Endothelial cell of umbilical vein (primary cell): ENCODE results near the gene IGFBP4. TPM values are rescaled to one million over a fixed set of nuclear protein-coding genes. Genes with fewer than 3 reads are reported as not detected.

Experiments
- BruUV-seq: library from RNA; stranded (reverse); fragments of 400-500 nt; replicated peaks from 2 replicates; lab custom pipeline; 2021; lab: Mats Ljungman, UMichigan
- CTCF ChIA-PET: fragments of 300-600, 350-600 bp; sonication (Branson Sonifier 250); formaldehyde crosslinking; loops from one replicate; lab custom pipeline; 2021; ENCODE audit warnings: antibody characterized with exemption, inconsistent platforms; lab: Charles Lee
- POLR2A ChIA-PET: fragments of 300-600, 350-600 bp; sonication (Branson Sonifier 250); formaldehyde crosslinking; loops from one replicate; lab custom pipeline; 2021; ENCODE audit warnings: antibody characterized with exemption, inconsistent platforms; lab: Charles Lee
- DNase-seq: peaks from one replicate; pipeline ENCODE4 v3.0.0-alpha.2; 2011; ENCODE audit warnings: low read depth, low spot score
- FAIRE-seq: peaks from 2 replicates; lab custom pipeline; 2011; peaks lifted over from hg19 to GRCh38; lab: Jason Lieb, UNC
- H2AFZ ChIP-seq: 2 replicates; pipeline ENCODE4 v1.6.0; 2012; ENCODE audit warnings: low read depth, low read length, control low read depth, inconsistent platforms
- H3K27ac ChIP-seq: 2 replicates; pipeline ENCODE4 v1.5.1; 2011; ENCODE audit warnings: low read depth, mild to moderate bottlenecking, control low read depth, low read length, moderate library complexity; ENCODE audit not compliant: insufficient read depth
- H3K27me3 ChIP-seq, 2 experiments: 2 replicates each; pipeline versions ENCODE4 v1.6.0 to v1.6.1; 2011; ENCODE audit warnings: low read length in 2 of 2, mixed read lengths in 1 of 2; ENCODE audit not compliant: control insufficient read depth in 2 of 2, insufficient read depth in 2 of 2
- H3K36me3 ChIP-seq, 2 experiments: 2 replicates in 1 of 2; 3 replicates in 1 of 2; pipeline ENCODE4 v1.5.1; 2011; ENCODE audit warnings: low read length in 2 of 2, mild to moderate bottlenecking in 1 of 2, moderate library complexity in 1 of 2; ENCODE audit not compliant: control insufficient read depth in 2 of 2, insufficient read depth in 2 of 2; ENCODE audit errors: extremely low read depth in 1 of 2
- H3K4me1 ChIP-seq: 3 replicates; pipeline ENCODE4 v1.5.1; 2011; ENCODE audit warnings: mild to moderate bottlenecking, low read length; ENCODE audit not compliant: control insufficient read depth, insufficient read depth; ENCODE audit errors: extremely low read depth
- H3K4me2 ChIP-seq: 2 replicates; pipeline ENCODE4 v1.6.1; 2011; ENCODE audit warnings: low read length, control low read depth, mixed read lengths; ENCODE audit not compliant: insufficient read depth
- H3K4me3 ChIP-seq, 3 experiments: fragments of 200-600 bp in 1 of 3; sonication (generic), shearing (Covaris generic) in 1 of 3; replicated peaks in 1 of 3; 2 replicates each; pipeline ENCODE4 v1.5.1; 2011 to 2016; ENCODE audit warnings: control low read depth in 3 of 3, low read length in 3 of 3, mild to moderate bottlenecking in 2 of 3, inconsistent platforms in 1 of 3, low read depth in 1 of 3, moderate library complexity in 1 of 3; ENCODE audit not compliant: insufficient read depth in 1 of 3
- H3K79me2 ChIP-seq: 2 replicates; pipeline ENCODE4 v1.6.0; 2012; ENCODE audit warnings: low read length, inconsistent platforms; ENCODE audit not compliant: control insufficient read depth, insufficient read depth
- H3K9ac ChIP-seq: replicated peaks from 2 replicates; pipeline ENCODE3; 2011; ENCODE audit warnings: low read length, control low read depth; ENCODE audit not compliant: insufficient read depth; ENCODE audit errors: extremely low read depth
- H3K9me1 ChIP-seq: replicated peaks from 3 replicates; pipeline ENCODE4 v1.6.0; 2011; ENCODE audit warnings: mild to moderate bottlenecking, low read length; ENCODE audit not compliant: control insufficient read depth, insufficient read depth; ENCODE audit errors: extremely low read depth
- H3K9me3 ChIP-seq: replicated peaks from 2 replicates; pipeline ENCODE4 v1.5.1; 2012; ENCODE audit warnings: low read length, inconsistent platforms; ENCODE audit not compliant: control insufficient read depth, insufficient read depth
- H4K20me1 ChIP-seq: replicated peaks from 2 replicates; pipeline ENCODE3; 2011; ENCODE audit warnings: mild to moderate bottlenecking, low read length; ENCODE audit not compliant: control insufficient read depth, insufficient read depth; ENCODE audit errors: extremely low read depth
- CTCF ChIP-seq, 2 donors: IDR thresholded peaks; 1 replicate in 1 of 2; 2 replicates in 1 of 2; pipeline ENCODE4 v1.5.1; 2011; ENCODE audit warnings: low read length in 2 of 2, mild to moderate bottlenecking in 2 of 2, moderate library complexity in 2 of 2, control low read depth in 1 of 2, inconsistent platforms in 1 of 2, low read depth in 1 of 2; ENCODE audit not compliant: insufficient read depth in 1 of 2; ENCODE audit errors: extremely low read depth in 1 of 2
- EZH2 ChIP-seq: IDR thresholded peaks from 2 replicates; pipeline ENCODE4 v1.6.1; 2012; ENCODE audit warnings: borderline replicate concordance, low read depth, mild to moderate bottlenecking, moderate library complexity, low read length, inconsistent platforms; ENCODE audit not compliant: severe bottlenecking
- FOS ChIP-seq: IDR thresholded peaks from 2 replicates; pipeline ENCODE4 v1.6.1; 2011; ENCODE audit warnings: mild to moderate bottlenecking, low read length, moderate library complexity, borderline replicate concordance; ENCODE audit not compliant: insufficient read depth
- GATA2 ChIP-seq: IDR thresholded peaks from 2 replicates; pipeline ENCODE4 v1.7.0; 2011; ENCODE audit warnings: low read depth, mild to moderate bottlenecking, moderate library complexity, mixed read lengths, low read length; ENCODE audit not compliant: insufficient read length, insufficient read depth
- JUN ChIP-seq: IDR thresholded peaks from 2 replicates; pipeline ENCODE4 v1.6.1; 2011; ENCODE audit warnings: borderline replicate concordance, low read depth; ENCODE audit not compliant: insufficient read length, insufficient read depth
- MAX ChIP-seq: IDR thresholded peaks from 2 replicates; pipeline ENCODE4 v1.6.1; 2011; ENCODE audit not compliant: insufficient read depth, insufficient read length
- MYC ChIP-seq: IDR thresholded peaks from one replicate; pipeline ENCODE4 v1.6.1; 2011; ENCODE audit warnings: mild to moderate bottlenecking, low read depth, low read length
- POLR2A ChIP-seq: IDR thresholded peaks from 2 replicates; pipeline ENCODE4 v1.6.1; 2012; ENCODE audit warnings: low read depth, mild to moderate bottlenecking, control low read depth, low read length
- POLR2AphosphoS5 ChIP-seq: IDR thresholded peaks from 2 replicates; pipeline ENCODE4 v1.6.1; 2012; ENCODE audit warnings: low read depth, mild to moderate bottlenecking, control low read depth, low read length, moderate library complexity; ENCODE audit not compliant: insufficient read depth
- dilution Hi-C: fragments of 300-500 bp; cut with MboI; formaldehyde crosslinking; loops from one replicate; pipeline ENCODE4 v1.15.0; 2019; ENCODE audit warnings: low sequenced_read_pairs; ENCODE audit not compliant: extremely low pct_ligation_motif_present
- intact Hi-C: fragments of 100-400 bp; cut with micrococcal nuclease; formaldehyde crosslinking; loops from one replicate; pipeline ENCODE4 v1.10.0; 2022
- polyA plus RNA-seq, 4 experiments: library from polyadenylated mRNA; depleted of rRNA in 3 of 4; stranded (reverse) in 3 of 4; unstranded in 1 of 4; fragments of >200 nt; gene quantifications; 2 replicates each; pipeline versions ENCODE4 v1.2.1 to v1.2.3, GENCODE V29; 2011 to 2012; ENCODE audit warnings: missing spikeins in 1 of 4
- total RNA-seq: library from RNA; stranded (reverse); gene quantifications from 2 replicates; pipeline ENCODE4 v1.2.3, GENCODE V29; 2021

IGFBP4 gene
- total and polyA plus RNA-seq, 2 donors (not counting 3 experiments of a cell fraction or from before 2014, with no cell fraction given), result 377 to 618 TPM

DNA sequence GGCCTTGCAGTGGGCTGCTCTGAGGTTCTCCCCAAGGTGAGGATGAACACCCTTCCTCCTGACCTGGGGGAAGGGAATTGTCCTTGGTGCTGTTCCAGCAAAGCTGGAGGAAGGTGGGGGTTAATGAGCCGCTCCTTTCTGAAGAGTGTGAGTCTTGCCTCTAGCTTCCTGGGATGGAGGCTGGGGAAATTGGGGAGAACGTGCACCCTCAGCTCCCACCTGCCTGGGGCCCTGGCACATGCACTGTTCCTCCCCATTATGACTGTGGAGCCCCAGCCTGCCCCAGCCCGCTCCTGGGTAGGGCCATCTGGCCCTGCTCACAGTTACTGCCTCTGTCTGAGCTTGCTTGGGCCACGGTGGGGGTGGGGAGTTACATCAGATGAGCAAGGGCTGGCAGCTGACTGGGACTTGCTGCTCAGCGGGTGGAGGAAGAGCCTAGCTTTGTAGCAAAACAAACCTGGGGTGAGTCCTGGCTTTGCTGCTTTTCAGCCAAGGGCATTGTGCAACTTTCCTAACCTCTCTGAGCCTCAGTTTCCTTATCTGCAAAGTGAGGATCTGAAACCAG, 47.1 kb downstream of the IGFBP4 start:
- no peak overlapping the region for H3K9ac ChIP-seq
- DNase-seq (no peak), FAIRE-seq (no peak)
- H3K9me3 ChIP-seq, result no peaks in the 10 kb centered on the region
- TF ChIP-seq CTCF (IDR thresholded peaks at IDR 0.05; ENCODE audit: extremely low read depth in 1 of 2, insufficient read depth in 1 of 2, low read depth in 1 of 2, low read length in 2 of 2) (no peak), POLR2AphosphoS5 (no peak), MYC (no peak), JUN (no peak), MAX (no peak), GATA2 (no peak), FOS (no peak), POLR2A (no peak), EZH2 (no peak)
- no peaks in the 10 kb centered on the region for H4K20me1 ChIP-seq
- dilution Hi-C loops, result no loop called here
- ChIA-PET CTCF (interaction anchor here (1.0 to 2.4 kb wide), 4 partner anchors 14 to 70 kb away, joined by 3 to 26 read pairs (median 8); no protein-coding TSS in a partner anchor), POLR2A (no interaction called here)
- no TSS peak for BruUV-seq
- no peaks in the 10 kb centered on the region for H3K4me1 ChIP-seq
- no peaks in the 10 kb centered on the region for H3K9me1 ChIP-seq
- peaks cover 2 to 6% of the 10 kb centered on the region in 2 experiments for H3K27me3 ChIP-seq
- no peak overlapping the region for H3K4me2 ChIP-seq
- intact Hi-C loops, result no loop called here
- no peak overlapping the region for H3K4me3 ChIP-seq
- H3K27ac ChIP-seq, result no peak overlapping the region
- H2AFZ ChIP-seq, result no peak overlapping the region
- H3K36me3 ChIP-seq, result no peaks in the 10 kb centered on the region
- no peaks in the 10 kb centered on the region for H3K79me2 ChIP-seq
